ENCODE data around the gene RPRD1B.

The RPRD1B gene

DNA sequence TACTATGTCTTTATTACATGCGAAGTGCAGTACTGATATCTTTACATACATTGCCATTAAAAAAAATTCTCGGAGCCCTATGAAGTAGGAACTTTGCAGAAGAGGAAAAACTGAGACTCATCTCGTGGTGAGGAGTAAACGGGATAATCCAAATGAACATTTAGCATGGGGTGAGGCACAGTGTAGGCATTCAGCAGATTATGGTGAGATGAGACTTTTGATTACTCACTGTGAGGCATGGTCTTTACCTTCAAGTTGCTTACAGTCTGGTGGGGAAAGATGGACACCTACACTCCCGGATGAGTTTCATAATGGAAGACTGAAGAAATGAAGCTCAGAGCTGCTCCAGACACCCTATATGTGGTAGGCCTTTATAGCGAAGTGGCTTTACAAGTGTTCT is 1.4 kb downstream of the RPRD1B start:
- Histone ChIP-seq H3K27ac (ENCODE audit: low read depth, low read length) (no peak overlapping the region), H3K27me3 (ENCODE audit: control insufficient read depth in 1 of 2, insufficient read depth in 2 of 2, low read length in 2 of 2) (no peaks in the 10 kb centered on the region), H3K4me3 (ENCODE audit: low read depth in 1 of 2, low read length in 2 of 2) (peak overlapping the region; percentile 93 to 97), H3K4me1 (ENCODE audit: control insufficient read depth in 1 of 2, insufficient read depth in 2 of 2, low read length in 2 of 2) (peaks cover 43 to 49% of the 10 kb centered on the region in 2 donors), H3K9me3 (ENCODE audit: control insufficient read depth in 1 of 2, low read length in 2 of 2) (no peaks in the 10 kb centered on the region), H3K36me3 (ENCODE audit: control insufficient read depth in 1 of 2, insufficient read depth in 2 of 2, low read length in 2 of 2) (peaks cover 4 to 6% of the 10 kb centered on the region in 2 donors), H3K9ac (ENCODE audit: low read depth in 1 of 2, low read length in 2 of 2) (peak overlapping the region in 1 of 2 donors; percentile 99)

DNA sequence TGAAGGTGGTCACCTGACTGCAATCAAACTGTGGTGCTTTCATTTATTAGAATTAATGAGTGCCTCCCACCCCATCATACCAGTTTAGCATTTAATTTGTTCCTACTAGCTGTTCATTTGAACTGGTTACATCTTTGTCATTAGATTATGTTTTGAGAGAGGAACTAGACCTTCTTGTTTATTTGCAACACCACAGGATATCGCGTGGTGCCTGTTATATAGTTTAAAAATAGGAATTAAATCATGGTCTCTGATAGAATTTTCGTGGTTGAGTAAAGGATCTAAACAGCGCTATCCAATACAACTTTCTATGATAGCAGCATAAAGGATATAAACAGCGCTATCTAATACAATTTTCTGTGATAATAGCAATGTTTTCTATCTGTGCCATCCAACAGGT is 2.8 kb downstream of the RPRD1B start:
- Histone ChIP-seq H3K4me3 (ENCODE audit: low read depth in 1 of 2, low read length in 2 of 2) (no peak overlapping the region), H3K27me3 (ENCODE audit: control insufficient read depth in 1 of 2, insufficient read depth in 2 of 2, low read length in 2 of 2) (no peaks in the 10 kb centered on the region), H3K36me3 (ENCODE audit: control insufficient read depth in 1 of 2, insufficient read depth in 2 of 2, low read length in 2 of 2) (peaks cover 5 to 18% of the 10 kb centered on the region in 2 donors), H3K27ac (ENCODE audit: low read depth, low read length) (no peak overlapping the region), H3K9ac (ENCODE audit: low read depth in 1 of 2, low read length in 2 of 2) (no peak overlapping the region), H3K4me1 (ENCODE audit: control insufficient read depth in 1 of 2, insufficient read depth in 2 of 2, low read length in 2 of 2) (peaks cover 37 to 42% of the 10 kb centered on the region in 2 donors), H3K9me3 (ENCODE audit: control insufficient read depth in 1 of 2, low read length in 2 of 2) (no peaks in the 10 kb centered on the region)

DNA sequence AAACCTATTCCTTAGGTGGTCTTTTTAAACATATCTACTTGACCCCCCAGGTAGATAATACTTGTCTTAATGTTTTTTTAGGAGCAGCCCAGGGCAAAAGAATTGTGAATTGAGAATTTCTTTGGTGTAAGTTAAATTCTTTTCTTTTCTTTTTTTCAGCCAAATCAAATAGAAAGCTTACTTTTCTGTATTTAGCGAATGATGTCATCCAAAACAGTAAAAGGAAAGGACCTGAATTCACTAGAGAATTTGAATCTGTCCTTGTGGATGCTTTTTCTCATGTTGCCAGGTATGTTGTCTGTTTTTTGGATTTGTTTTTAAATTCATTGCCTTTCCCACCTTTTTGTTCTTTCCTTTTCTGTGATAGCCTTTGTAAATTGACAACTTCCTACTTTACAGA is 6.7 kb downstream of the RPRD1B start:
- no peaks in the 10 kb centered on the region for H3K9me3 ChIP-seq (ENCODE audit: control insufficient read depth in 1 of 2, low read length in 2 of 2)
- H3K36me3 ChIP-seq (ENCODE audit: control insufficient read depth in 1 of 2, insufficient read depth in 2 of 2, low read length in 2 of 2) = peaks cover 23 to 51% of the 10 kb centered on the region in 2 donors
- no peak overlapping the region for H3K9ac ChIP-seq (ENCODE audit: low read depth in 1 of 2, low read length in 2 of 2)
- H3K27me3 ChIP-seq (ENCODE audit: control insufficient read depth in 1 of 2, insufficient read depth in 2 of 2, low read length in 2 of 2) = no peaks in the 10 kb centered on the region
- H3K27ac ChIP-seq (ENCODE audit: low read depth, low read length) = no peak overlapping the region
- H3K4me1 ChIP-seq (ENCODE audit: control insufficient read depth in 1 of 2, insufficient read depth in 2 of 2, low read length in 2 of 2) = peaks cover 12 to 23% of the 10 kb centered on the region in 2 donors
- H3K4me3 ChIP-seq (ENCODE audit: low read depth in 1 of 2, low read length in 2 of 2) = no peak overlapping the region

- no peaks in the 10 kb centered on the region for H3K27me3 ChIP-seq (ENCODE audit: control insufficient read depth in 1 of 2, insufficient read depth in 2 of 2, low read length in 2 of 2)
- no peak overlapping the region for H3K27ac ChIP-seq (ENCODE audit: low read depth, low read length)
- H3K4me1 ChIP-seq (ENCODE audit: control insufficient read depth in 1 of 2, insufficient read depth in 2 of 2, low read length in 2 of 2) = peaks cover 4 to 14% of the 10 kb centered on the region in 2 donors
- peaks cover 25 to 60% of the 10 kb centered on the region in 2 donors for H3K36me3 ChIP-seq (ENCODE audit: control insufficient read depth in 1 of 2, insufficient read depth in 2 of 2, low read length in 2 of 2)
- H3K4me3 ChIP-seq (ENCODE audit: low read depth in 1 of 2, low read length in 2 of 2) = no peak overlapping the region
- no peak overlapping the region for H3K9ac ChIP-seq (ENCODE audit: low read depth in 1 of 2, low read length in 2 of 2)
- H3K9me3 ChIP-seq (ENCODE audit: control insufficient read depth in 1 of 2, low read length in 2 of 2) = no peaks in the 10 kb centered on the region
Observed at GRCh38 chr20:38043512-38044300, 10.2 kb downstream of the RPRD1B start.

GRCh38 chr20:38044685-38045084 is 11.1 kb downstream of the RPRD1B start:
- H3K9me3 ChIP-seq (ENCODE audit: control insufficient read depth in 1 of 2, low read length in 2 of 2) = no peaks in the 10 kb centered on the region
- no peaks in the 10 kb centered on the region for H3K27me3 ChIP-seq (ENCODE audit: control insufficient read depth in 1 of 2, insufficient read depth in 2 of 2, low read length in 2 of 2)
- peaks cover 26 to 69% of the 10 kb centered on the region in 2 donors for H3K36me3 ChIP-seq (ENCODE audit: control insufficient read depth in 1 of 2, insufficient read depth in 2 of 2, low read length in 2 of 2)
- peaks cover 4 to 14% of the 10 kb centered on the region in 2 donors for H3K4me1 ChIP-seq (ENCODE audit: control insufficient read depth in 1 of 2, insufficient read depth in 2 of 2, low read length in 2 of 2)
- no peak overlapping the region for H3K4me3 ChIP-seq (ENCODE audit: low read depth in 1 of 2, low read length in 2 of 2)
- H3K9ac ChIP-seq (ENCODE audit: low read depth in 1 of 2, low read length in 2 of 2) = no peak overlapping the region
- H3K27ac ChIP-seq (ENCODE audit: low read depth, low read length) = no peak overlapping the region

DNA sequence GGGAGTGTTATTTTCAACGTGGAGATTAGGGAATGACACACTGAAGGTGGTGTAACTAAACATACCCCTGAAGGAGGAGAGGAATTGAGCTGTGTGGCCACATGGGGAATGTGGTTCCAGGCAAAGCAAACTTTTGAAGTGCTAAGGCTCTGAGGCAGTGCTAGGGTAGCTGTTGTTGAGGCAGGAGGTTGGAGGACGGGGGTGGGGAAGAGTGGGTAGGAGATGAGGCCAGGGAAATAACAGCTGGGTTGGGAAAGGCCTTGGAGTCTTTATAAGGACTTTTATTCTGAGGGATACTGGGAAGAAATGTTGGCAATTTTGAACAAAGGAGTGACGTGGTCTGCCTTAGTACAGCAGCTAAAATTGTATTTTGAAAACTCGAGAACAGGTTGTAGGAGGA is 13.0 kb downstream of the RPRD1B start:
- Histone ChIP-seq H3K4me3 (ENCODE audit: low read depth in 1 of 2, low read length in 2 of 2) (no peak overlapping the region), H3K4me1 (ENCODE audit: control insufficient read depth in 1 of 2, insufficient read depth in 2 of 2, low read length in 2 of 2) (peaks cover 4 to 14% of the 10 kb centered on the region in 2 donors), H3K9me3 (ENCODE audit: control insufficient read depth in 1 of 2, low read length in 2 of 2) (no peaks in the 10 kb centered on the region), H3K36me3 (ENCODE audit: control insufficient read depth in 1 of 2, insufficient read depth in 2 of 2, low read length in 2 of 2) (peaks cover 30 to 68% of the 10 kb centered on the region in 2 donors), H3K9ac (ENCODE audit: low read depth in 1 of 2, low read length in 2 of 2) (no peak overlapping the region), H3K27ac (ENCODE audit: low read depth, low read length) (no peak overlapping the region), H3K27me3 (ENCODE audit: control insufficient read depth in 1 of 2, insufficient read depth in 2 of 2, low read length in 2 of 2) (no peaks in the 10 kb centered on the region)

GRCh38 chr20:38049800-38050199 is 16.3 kb downstream of the RPRD1B start:
- no peak overlapping the region for H3K27ac ChIP-seq (ENCODE audit: low read depth, low read length)
- no peak overlapping the region for H3K4me3 ChIP-seq (ENCODE audit: low read depth in 1 of 2, low read length in 2 of 2)
- H3K4me1 ChIP-seq (ENCODE audit: control insufficient read depth in 1 of 2, insufficient read depth in 2 of 2, low read length in 2 of 2) = peaks cover 4 to 17% of the 10 kb centered on the region in 2 donors
- H3K9ac ChIP-seq (ENCODE audit: low read depth in 1 of 2, low read length in 2 of 2) = no peak overlapping the region
- H3K27me3 ChIP-seq (ENCODE audit: control insufficient read depth in 1 of 2, insufficient read depth in 2 of 2, low read length in 2 of 2) = no peaks in the 10 kb centered on the region
- no peaks in the 10 kb centered on the region for H3K9me3 ChIP-seq (ENCODE audit: control insufficient read depth in 1 of 2, low read length in 2 of 2)
- H3K36me3 ChIP-seq (ENCODE audit: control insufficient read depth in 1 of 2, insufficient read depth in 2 of 2, low read length in 2 of 2) = peaks cover 14 to 55% of the 10 kb centered on the region in 2 donors

- Histone ChIP-seq H3K4me3 (ENCODE audit: low read depth in 1 of 2, low read length in 2 of 2) (no peak overlapping the region), H3K4me1 (ENCODE audit: control insufficient read depth in 1 of 2, insufficient read depth in 2 of 2, low read length in 2 of 2) (peaks cover 6 to 22% of the 10 kb centered on the region in 2 donors), H3K27ac (ENCODE audit: low read depth, low read length) (no peak overlapping the region), H3K36me3 (ENCODE audit: control insufficient read depth in 1 of 2, insufficient read depth in 2 of 2, low read length in 2 of 2) (peaks cover 14 to 49% of the 10 kb centered on the region in 2 donors), H3K27me3 (ENCODE audit: control insufficient read depth in 1 of 2, insufficient read depth in 2 of 2, low read length in 2 of 2) (no peaks in the 10 kb centered on the region), H3K9me3 (ENCODE audit: control insufficient read depth in 1 of 2, low read length in 2 of 2) (no peaks in the 10 kb centered on the region), H3K9ac (ENCODE audit: low read depth in 1 of 2, low read length in 2 of 2) (no peak overlapping the region)
Observed at GRCh38 chr20:38050686-38051085, 17.1 kb downstream of the RPRD1B start.

GRCh38 chr20:38052870-38053269 is 19.3 kb downstream of the RPRD1B start:
- no peak overlapping the region for H3K4me3 ChIP-seq (ENCODE audit: low read depth in 1 of 2, low read length in 2 of 2)
- H3K27me3 ChIP-seq (ENCODE audit: control insufficient read depth in 1 of 2, insufficient read depth in 2 of 2, low read length in 2 of 2) = no peaks in the 10 kb centered on the region
- no peak overlapping the region for H3K27ac ChIP-seq (ENCODE audit: low read depth, low read length)
- H3K9me3 ChIP-seq (ENCODE audit: control insufficient read depth in 1 of 2, low read length in 2 of 2) = no peaks in the 10 kb centered on the region
- peaks cover 15 to 57% of the 10 kb centered on the region in 2 donors for H3K36me3 ChIP-seq (ENCODE audit: control insufficient read depth in 1 of 2, insufficient read depth in 2 of 2, low read length in 2 of 2)
- H3K4me1 ChIP-seq (ENCODE audit: control insufficient read depth in 1 of 2, insufficient read depth in 2 of 2, low read length in 2 of 2) = peaks cover 3 to 10% of the 10 kb centered on the region in 2 donors
- H3K9ac ChIP-seq (ENCODE audit: low read depth in 1 of 2, low read length in 2 of 2) = no peak overlapping the region

DNA sequence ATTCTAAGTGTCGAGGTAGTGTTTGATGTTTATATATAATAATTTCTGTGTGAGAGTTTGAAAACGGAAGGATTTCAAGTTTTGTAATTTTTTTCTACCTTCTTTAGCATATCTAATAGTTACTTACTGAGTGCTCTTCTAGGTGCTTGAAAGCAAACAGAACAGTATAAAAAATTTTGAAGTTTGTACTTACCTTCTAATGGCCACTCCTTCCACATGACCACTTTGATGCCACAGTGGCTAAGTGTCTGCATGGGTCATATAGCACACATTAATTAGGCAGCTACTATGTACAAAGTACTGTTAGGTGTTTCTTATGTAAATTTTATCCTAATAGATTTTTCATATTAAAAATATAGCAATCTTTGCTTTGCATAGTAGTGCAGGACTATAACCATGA is 21.1 kb downstream of the RPRD1B start:
- H3K9ac ChIP-seq (ENCODE audit: low read depth in 1 of 2, low read length in 2 of 2) = no peak overlapping the region
- H3K36me3 ChIP-seq (ENCODE audit: control insufficient read depth in 1 of 2, insufficient read depth in 2 of 2, low read length in 2 of 2) = peaks cover 20 to 58% of the 10 kb centered on the region in 2 donors
- no peak overlapping the region for H3K4me3 ChIP-seq (ENCODE audit: low read depth in 1 of 2, low read length in 2 of 2)
- H3K4me1 ChIP-seq (ENCODE audit: control insufficient read depth in 1 of 2, insufficient read depth in 2 of 2, low read length in 2 of 2) = peaks cover 3 to 10% of the 10 kb centered on the region in 2 donors
- H3K9me3 ChIP-seq (ENCODE audit: control insufficient read depth in 1 of 2, low read length in 2 of 2) = no peaks in the 10 kb centered on the region
- H3K27ac ChIP-seq (ENCODE audit: low read depth, low read length) = no peak overlapping the region
- H3K27me3 ChIP-seq (ENCODE audit: control insufficient read depth in 1 of 2, insufficient read depth in 2 of 2, low read length in 2 of 2) = no peaks in the 10 kb centered on the region

All from duodenal mucosa (tissue), 2 donors.